ENCODE data around the gene MAN1C1.
"Not testable (repeated sequence)": the region's sequence is repeated elsewhere in the genome, so short reads cannot be mapped to it uniquely, and the experiment has no call there.

The MAN1C1 gene

DNA sequence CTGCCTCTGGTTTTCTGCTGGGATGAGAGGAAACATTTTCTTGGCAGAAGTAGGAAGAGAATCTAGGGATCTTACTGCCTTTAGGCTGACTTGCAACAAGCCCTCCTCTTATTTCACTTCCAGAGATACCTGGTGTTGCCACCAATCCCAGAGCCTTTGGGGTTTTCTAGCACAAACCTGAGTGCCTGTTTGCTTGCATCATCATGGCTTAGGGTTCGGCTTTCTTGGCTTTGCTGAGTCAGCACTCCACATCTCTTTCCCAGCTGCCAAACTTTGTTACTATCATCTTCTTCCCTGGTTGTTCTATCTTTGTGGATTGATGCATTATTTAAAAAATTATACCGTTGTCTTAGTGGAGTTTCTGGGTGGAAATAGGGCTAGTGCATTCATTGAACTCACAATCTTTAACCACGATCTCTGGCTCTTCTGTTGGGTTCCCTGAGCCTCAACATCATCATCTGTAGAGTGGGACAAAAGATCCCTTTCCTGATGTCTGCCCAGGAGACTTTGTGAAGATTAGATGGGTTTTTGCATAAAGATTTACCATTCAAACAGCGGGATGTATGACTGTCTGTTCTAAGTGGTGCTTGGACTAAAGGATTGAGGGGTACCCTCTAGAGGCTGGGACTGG is 106.8 kb downstream of the MAN1C1 start:
- DNase-seq, result no peak

DNA sequence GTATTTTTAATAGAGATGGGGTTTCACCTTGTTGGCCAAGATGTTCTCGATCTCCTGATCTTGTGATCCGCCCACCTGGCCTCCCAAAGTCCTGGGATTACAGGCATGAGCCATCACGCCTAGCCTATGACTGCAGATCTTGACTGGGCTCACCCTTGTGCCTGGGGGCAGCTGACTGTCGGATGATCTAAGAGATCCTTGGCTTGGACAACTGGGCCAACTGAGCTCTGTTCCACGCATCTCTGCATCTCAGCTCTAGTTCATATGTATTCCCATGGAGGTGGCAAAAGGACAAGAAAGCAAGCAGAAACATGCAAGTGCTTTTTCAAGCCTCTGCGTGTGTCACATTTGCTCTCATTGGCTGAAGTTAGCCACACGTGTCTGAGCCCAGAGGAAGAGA is 107.6 kb downstream of the MAN1C1 start:
- no peak for DNase-seq

GRCh38 chr1:25724966-25725365 is 108.4 kb downstream of the MAN1C1 start:
- DNase-seq, result no peak

- DNase-seq, result no peak
These were observed 108.9 kb downstream of the MAN1C1 start for GRCh38 chr1:25725482-25725881.

GRCh38 chr1:25727088-25727487 is 110.5 kb downstream of the MAN1C1 start:
- no peak for DNase-seq

DNA sequence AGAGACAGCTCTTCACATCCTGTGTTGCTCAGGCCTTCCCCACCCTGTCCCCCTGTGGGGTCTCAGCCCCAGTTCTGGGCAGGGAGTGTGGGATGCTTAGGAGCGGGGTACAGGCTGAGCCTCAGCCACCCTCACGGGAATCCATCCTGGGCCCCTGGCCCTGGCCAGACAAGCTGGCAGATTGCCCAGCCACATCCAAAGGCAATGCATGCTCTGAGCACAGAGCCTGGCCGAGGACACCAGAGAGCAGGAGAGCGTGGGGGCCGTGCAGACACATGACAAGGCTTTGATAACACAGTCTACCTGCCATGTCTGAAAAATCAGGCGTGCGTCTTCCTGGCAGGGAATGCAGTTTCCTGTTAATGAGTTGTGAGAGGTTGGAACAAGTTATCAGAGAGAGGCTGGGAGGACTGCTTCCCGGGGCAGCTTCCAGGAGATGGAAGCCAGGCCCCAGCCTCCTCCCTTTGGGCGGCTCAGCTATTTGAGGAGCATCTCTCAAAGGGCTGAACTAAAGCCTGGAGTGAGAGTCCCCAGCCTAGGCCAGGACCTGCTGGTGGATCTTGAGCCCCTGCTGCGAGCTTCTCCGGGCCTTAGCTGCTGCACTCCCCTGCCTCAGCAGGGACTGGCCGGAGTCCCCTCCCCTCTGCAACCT is 111.2 kb downstream of the MAN1C1 start:
- DNase-seq, result no peak

DNA sequence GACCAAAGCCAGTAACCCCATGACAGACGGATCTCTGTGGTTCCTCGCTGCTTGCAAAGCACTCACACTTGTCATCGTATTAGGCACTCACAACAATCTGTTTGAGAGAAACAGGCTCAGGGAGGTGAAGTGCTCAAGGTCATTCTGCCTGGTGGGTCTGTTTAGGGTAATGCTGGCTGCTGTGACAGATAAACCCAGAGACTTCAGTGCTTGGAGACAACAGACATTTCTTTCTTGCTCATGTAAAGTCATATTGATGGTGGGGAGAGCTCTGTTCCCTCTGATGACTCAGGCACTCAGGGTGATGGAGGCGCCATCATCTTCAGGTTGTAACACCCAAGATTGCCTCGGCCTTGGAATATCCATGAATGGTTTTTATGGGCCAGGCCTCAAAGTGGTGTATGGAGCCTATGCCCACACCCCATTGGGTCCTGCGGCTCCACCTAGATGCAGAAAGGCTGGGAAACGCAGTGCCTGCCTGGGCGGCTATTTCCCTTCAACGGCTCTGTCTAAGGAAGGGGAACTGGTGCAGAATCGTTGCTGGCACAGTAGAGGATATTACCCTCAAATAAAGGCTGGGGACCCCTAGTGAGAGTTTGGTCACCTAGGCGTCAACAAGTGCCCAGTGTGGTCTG is 111.8 kb downstream of the MAN1C1 start:
- DNase-seq, result no peak

- DNase-seq, result no peak
These were observed 112.5 kb downstream of the MAN1C1 start for GRCh38 chr1:25729045-25729444.

DNA sequence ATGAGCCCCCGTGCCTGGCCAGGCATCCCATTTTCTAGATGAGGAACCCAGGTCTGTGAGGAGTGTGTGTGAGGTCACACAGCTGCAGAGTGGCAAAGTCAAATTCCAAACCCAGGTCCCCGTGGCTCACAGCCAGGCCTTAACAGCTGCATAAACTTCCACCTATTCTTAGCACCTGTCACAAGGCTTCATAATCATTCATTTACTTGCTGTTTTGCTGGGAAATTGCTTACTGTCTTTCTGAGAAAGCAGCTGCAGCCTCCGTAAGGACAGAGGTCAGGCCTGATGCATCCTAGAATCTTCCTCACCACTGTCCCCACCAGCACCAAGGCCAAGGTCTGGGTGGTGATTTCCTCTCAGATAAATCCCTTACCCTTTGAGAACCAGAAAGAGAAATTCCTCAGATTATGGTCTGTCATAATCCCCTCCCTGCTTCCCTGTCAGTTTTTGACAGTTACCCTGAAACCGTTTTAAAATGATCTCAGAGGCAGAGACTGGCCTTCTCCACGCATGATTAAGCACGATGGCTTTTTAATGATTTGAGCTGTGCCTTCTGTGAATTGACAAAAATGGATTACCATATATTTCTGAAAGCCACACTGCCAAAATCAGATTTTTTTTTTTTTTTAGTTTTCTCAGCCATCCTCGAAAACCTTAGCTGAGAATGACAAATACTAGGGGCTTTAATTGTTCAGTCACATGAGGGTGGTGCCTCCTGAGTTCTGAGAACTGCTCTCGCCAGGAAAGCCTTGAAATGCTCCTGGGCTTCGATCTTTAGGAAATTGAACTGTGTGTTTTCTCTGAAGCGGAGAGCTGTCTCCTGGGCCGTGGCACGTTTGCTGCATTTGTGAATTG is 113.4 kb downstream of the MAN1C1 start:
- DNase-seq, result no peak

DNA sequence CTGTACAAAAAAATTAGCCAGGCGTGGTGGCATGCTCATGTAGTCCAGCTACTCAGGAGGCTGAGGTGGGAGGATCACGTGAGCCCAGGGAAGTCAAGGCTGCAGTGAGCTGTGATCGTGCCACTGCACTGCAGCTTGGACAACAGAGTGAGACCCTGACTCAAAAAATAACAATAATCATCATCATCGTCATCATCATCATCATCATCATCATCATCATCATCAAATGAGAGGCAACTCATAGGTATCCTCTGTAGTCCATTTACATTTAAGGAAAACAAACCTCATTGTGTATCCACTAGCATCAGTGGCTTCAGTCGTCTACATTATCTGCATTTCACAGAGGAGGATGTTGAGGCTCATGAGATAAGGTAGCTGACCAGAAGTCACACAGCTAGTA is 114.6 kb downstream of the MAN1C1 start:
- DNase-seq, result no peak

- DNase-seq, result no peak
These were observed 115.2 kb downstream of the MAN1C1 start for GRCh38 chr1:25731626-25732370.

- no peak for DNase-seq
These were observed 116.2 kb downstream of the MAN1C1 start for GRCh38 chr1:25732821-25733220.

GRCh38 chr1:25733271-25733670 is 116.7 kb downstream of the MAN1C1 start:
- no peak for DNase-seq

DNA sequence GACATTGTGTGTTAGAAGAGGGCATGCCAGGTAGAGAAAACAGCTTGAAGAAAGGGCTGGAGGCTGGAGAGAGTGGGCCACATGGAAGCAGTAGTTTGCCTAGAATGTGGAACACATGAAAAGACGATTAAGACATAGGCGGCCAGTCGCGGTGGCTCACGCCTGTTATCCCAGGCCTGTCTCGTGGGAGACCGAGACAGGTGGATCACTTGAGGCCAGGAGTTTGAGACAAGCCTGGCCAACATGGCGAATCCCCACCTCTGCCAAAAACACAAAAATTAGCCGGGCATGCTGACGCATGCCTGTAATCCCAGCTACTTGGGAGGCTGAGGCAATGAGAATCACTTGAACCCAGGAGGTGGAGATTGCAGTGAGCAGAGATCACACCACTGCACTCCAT is 118.4 kb downstream of the MAN1C1 start:
- DNase-seq, result not testable (repeated sequence)

DNA sequence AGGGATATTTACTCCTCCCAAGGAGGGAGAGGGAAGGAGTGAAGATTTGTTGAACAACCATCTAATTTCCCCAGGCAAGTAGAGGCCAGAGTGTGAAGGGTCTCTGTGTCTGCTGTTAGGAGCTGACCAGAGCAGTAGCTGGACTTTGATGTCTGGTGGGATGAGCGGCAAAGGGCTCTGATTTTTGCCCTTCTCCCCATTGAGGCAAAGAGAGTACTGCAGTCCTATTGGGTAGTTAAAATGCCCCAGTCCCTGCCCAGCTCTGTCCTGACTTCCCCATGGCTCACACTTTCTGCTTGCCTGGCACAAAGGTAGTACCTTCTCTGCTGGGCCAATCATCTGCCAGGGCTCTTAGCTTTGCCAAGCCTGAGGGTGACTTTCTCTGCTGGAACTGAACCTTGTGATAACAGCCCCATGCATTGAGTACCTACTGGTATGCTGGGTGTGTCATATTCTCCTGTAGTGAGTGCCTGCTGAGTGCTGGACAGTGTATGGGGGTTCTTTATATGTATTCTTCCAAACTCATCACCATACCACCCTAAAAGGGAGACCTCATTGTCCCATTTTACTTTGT is 119.5 kb downstream of the MAN1C1 start:
- DNase-seq, result no peak

DNA sequence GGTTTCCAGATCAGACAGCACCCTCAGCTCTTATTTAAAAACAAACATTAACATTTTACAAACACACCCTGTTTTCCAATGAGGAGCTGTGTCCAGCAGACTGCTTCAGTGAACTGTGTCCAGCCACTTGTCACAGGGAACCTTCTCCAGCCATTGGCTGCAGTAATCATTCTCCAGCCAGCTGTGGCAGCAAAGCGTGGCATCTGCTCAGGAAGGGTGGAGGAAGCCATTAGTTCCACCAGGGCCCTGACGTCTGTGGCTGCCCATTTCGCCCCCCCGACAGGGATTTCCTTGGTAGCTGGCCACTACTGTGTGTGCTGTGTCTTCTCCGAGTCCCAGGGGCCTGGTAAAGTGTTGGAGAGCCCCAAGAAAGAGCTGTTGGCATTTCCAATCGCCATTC is 120.5 kb downstream of the MAN1C1 start:
- no peak for DNase-seq

DNA sequence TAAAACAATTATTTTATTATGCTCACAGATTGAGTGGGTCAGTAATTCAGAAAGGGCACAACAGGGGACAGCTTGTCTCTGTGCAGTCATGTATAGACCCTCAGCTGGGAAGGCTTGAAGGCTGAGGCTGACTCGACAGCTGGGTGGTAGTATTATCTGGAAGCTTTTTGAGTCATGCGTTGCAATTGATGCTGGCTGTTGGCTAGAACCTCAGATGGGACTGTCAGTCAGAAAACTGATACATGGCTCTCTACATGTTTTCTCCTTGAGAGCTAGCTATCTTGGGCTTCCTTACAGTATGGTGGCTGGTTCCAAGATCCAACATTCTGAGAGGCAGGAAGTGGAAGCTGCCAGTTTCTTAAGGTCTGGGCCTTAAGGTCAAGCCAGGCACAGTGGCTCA is 121.9 kb downstream of the MAN1C1 start:
- DNase-seq, result no peak

- DNase-seq, result no peak
These were observed 122.8 kb downstream of the MAN1C1 start for GRCh38 chr1:25739341-25739740.

DNA sequence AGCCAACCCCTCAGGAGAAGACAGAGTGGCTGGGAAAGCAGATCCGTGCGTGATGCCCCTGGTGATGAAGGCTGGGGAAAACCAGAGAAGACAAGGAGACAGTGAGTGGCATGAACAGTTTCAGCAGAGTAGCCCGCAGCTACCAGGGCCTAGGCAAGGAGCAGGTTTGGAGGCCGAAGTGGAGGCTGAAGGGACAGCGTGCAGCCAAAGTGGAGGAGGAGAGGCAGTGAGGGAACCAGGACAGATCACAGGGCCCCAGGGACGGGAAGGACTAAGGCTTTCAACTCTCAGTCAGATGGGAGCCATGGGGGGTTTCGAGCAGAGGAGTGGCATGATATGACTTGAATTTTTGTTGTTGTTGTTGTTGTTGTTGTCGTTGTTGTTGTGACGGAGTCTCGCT is 123.5 kb downstream of the MAN1C1 start:
- no peak for DNase-seq

- DNase-seq, result no peak
These were observed 125.7 kb downstream of the MAN1C1 start for GRCh38 chr1:25742316-25742715.

GRCh38 chr1:25743164-25744139 is 126.9 kb downstream of the MAN1C1 start:
- no peak for DNase-seq
